GM12865 (cell line): ENCODE results near the gene SHKBP1.

Experiments used
- DNase-seq: peaks from one replicate; pipeline ENCODE4 v3.0.0; 2010; ENCODE audit warnings: low read depth
- H3K4me3 ChIP-seq: 2 replicates; pipeline ENCODE4 v1.5.1; 2011; ENCODE audit warnings: mild to moderate bottlenecking, low read depth, low read length, control low read depth
- TF ChIP-seq, protein P1 (sequence below): IDR thresholded peaks from 2 replicates; pipeline ENCODE4 v1.5.1; 2011; ENCODE audit warnings: low read length, control low read depth, low read depth, inconsistent platforms; ENCODE audit not compliant: insufficient read depth; ENCODE audit errors: missing control alignments

SHKBP1 gene

GRCh38 chr19:40592170-40592569 lies 15.5 kb downstream of the SHKBP1 start:
- DNase-seq, result peak; percentile 80
- TF ChIP-seq, protein P1, sequence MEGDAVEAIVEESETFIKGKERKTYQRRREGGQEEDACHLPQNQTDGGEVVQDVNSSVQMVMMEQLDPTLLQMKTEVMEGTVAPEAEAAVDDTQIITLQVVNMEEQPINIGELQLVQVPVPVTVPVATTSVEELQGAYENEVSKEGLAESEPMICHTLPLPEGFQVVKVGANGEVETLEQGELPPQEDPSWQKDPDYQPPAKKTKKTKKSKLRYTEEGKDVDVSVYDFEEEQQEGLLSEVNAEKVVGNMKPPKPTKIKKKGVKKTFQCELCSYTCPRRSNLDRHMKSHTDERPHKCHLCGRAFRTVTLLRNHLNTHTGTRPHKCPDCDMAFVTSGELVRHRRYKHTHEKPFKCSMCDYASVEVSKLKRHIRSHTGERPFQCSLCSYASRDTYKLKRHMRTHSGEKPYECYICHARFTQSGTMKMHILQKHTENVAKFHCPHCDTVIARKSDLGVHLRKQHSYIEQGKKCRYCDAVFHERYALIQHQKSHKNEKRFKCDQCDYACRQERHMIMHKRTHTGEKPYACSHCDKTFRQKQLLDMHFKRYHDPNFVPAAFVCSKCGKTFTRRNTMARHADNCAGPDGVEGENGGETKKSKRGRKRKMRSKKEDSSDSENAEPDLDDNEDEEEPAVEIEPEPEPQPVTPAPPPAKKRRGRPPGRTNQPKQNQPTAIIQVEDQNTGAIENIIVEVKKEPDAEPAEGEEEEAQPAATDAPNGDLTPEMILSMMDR, result no peak
- H3K4me3 ChIP-seq, result no peak overlapping the region

- TF ChIP-seq, protein P1, result no peak
- no peak for DNase-seq
Measured at GRCh38 chr19:40594255-40594654, 17.6 kb downstream of the SHKBP1 start.

GRCh38 chr19:40594657-40595091 lies 18.0 kb downstream of the SHKBP1 start:
- no peak overlapping the region for H3K4me3 ChIP-seq
- DNase-seq, result no peak
- TF ChIP-seq, protein P1, result no peak

More at GRCh38 chr19:40594255-40594654, 17.6 kb downstream of the SHKBP1 start:
- H3K4me3 ChIP-seq, result no peak overlapping the region

DNA sequence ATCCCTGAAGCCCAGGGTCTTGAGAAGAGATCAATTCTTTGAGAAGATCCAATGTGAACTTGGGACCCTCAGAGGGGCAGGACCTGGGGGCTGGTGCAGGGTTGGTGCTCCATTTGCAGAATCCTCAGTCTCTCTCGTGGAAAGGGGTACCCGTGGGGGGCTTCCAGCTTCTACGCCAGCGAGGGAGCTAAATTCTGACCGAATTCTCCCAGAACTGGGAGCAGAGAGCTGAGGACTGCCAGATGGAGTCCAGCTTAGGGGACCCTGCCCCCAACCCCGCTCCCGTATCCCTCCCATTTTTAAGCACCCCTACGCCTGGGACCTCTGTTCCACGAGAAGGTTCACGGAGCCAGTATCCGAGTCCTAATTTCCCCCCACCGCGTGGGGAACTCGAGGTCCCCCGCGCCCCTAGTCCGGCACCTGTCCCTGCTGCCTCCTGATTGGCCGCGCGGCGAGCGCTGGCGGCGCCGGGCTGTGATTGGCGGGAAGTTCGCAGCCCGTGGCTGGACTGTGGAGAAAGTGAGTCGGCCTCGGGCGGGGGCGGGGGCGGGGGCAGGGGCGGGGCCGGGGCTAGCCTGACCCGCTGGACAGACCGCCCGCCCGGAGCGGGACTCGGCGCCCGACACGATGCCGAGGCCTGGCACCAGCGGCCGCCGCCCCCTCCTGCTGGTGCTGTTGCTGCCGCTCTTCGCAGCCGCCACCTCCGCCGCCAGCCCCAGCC lies 20.1 kb downstream of the SHKBP1 start:
- TF ChIP-seq, protein P1, result no peak
- no peak for DNase-seq
- no peak overlapping the region for H3K4me3 ChIP-seq

DNA sequence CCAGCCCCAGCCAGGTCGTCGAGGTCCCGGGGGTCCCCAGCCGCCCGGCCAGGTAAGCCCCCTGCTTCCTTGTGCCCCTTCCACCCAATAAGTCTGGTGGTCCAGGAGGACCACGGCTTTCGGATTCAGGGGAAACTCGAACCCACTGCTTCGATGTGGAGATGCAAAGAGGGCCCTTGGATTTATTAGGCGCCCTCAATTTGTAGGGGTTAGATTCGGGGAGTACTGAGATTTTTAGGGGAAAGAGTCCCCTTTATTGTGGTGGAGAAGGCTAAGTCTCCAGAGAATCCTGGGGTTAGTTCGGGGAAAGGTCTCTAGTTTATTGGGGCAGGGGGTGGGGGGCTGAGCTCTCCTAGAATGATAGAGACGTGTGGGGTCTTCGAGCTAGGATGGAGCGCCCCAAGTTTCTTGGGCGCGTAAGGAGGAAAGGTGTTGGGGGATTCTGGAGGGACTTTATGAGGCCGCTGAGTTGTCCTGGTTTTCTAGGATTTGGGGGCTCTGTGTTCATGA lies 20.7 kb downstream of the SHKBP1 start:
- no peak overlapping the region for H3K4me3 ChIP-seq
- TF ChIP-seq, protein P1, result no peak
- no peak for DNase-seq

GRCh38 chr19:40598121-40598917 lies 21.6 kb downstream of the SHKBP1 start:
- peak; percentile 79 for DNase-seq
- H3K4me3 ChIP-seq, result no peak overlapping the region
- TF ChIP-seq, protein P1, result peak; percentile 96
